ENCODE measurements around the gene TTC24.

The TTC24 gene

GRCh38 chr1:156622581-156623297 lies 43.2 kb downstream of the TTC24 start:
- no peak overlapping the region for H3K4me3 ChIP-seq (ENCODE audit: low read depth, low read length)
- no peak for TF ChIP-seq CTCF (IDR thresholded peaks at IDR 0.05; ENCODE audit: low read depth, low read length)

- H3K4me3 ChIP-seq (ENCODE audit: low read depth, low read length): peak overlapping the region; percentile 32
Observed at GRCh38 chr1:156623946-156624813, 44.7 kb downstream of the TTC24 start.

GRCh38 chr1:156624814-156625435 lies 45.4 kb downstream of the TTC24 start:
- no peak overlapping the region for H3K4me3 ChIP-seq (ENCODE audit: low read depth, low read length)
- TF ChIP-seq CTCF (IDR thresholded peaks at IDR 0.05; ENCODE audit: low read depth, low read length): no peak

More at GRCh38 chr1:156623946-156624813, 44.7 kb downstream of the TTC24 start:
- TF ChIP-seq CTCF (IDR thresholded peaks at IDR 0.05; ENCODE audit: low read depth, low read length): peak; percentile 8; the same call in 1 of the 2 replicates

GRCh38 chr1:156625436-156626078 lies 46.0 kb downstream of the TTC24 start:
- H3K4me3 ChIP-seq (ENCODE audit: low read depth, low read length): no peak overlapping the region

GRCh38 chr1:156626079-156626438 lies 46.5 kb downstream of the TTC24 start:
- H3K4me3 ChIP-seq (ENCODE audit: low read depth, low read length): no peak overlapping the region
- no peak for TF ChIP-seq CTCF (IDR thresholded peaks at IDR 0.05; ENCODE audit: low read depth, low read length)

More at GRCh38 chr1:156625436-156626078, 46.0 kb downstream of the TTC24 start:
- TF ChIP-seq CTCF (IDR thresholded peaks at IDR 0.05; ENCODE audit: low read depth, low read length): peak; percentile 84

- TF ChIP-seq CTCF (IDR thresholded peaks at IDR 0.05; ENCODE audit: low read depth, low read length): peak; percentile 62
- H3K4me3 ChIP-seq (ENCODE audit: low read depth, low read length): no peak overlapping the region
Observed at GRCh38 chr1:156627313-156627880, 47.9 kb downstream of the TTC24 start.

Measured in WI38 (cell line).